GM12878 (cell line): ENCODE data around the gene PDZK1IP1.

Experiments
- ASH2L ChIP-seq: fragments of 300-600, 200-600 bp; sonication (generic); IDR thresholded peaks from 2 replicates; pipeline ENCODE4 v1.6.1; 2017; ENCODE audit warnings: low read depth, mild to moderate bottlenecking, borderline replicate concordance
- CTCF ChIP-seq, 3 experiments: IDR thresholded peaks in 2 of 3; conservative IDR thresholded peaks in 1 of 3; 2 replicates each; pipeline ENCODE4 v1.5.1; 2011; ENCODE audit warnings: low read depth in 3 of 3, low read length in 3 of 3, mild to moderate bottlenecking in 3 of 3, control low read depth in 2 of 3, moderate library complexity in 2 of 3, inconsistent platforms in 1 of 3, mixed read lengths in 1 of 3; ENCODE audit not compliant: control insufficient read depth in 2 of 3, insufficient read depth in 1 of 3; ENCODE audit errors: extremely low read depth in 1 of 3

- TF ChIP-seq CTCF (IDR thresholded peaks at IDR 0.05 in 2 of 3, conservative IDR thresholded peaks at IDR 0.05 in 1 of 3; ENCODE audit: control insufficient read depth in 2 of 3, extremely low read depth in 1 of 3, insufficient read depth in 1 of 3, low read depth in 3 of 3, low read length in 3 of 3) (no peak), ASH2L (no peak)
Observed at GRCh38 chr1:47216278-47217059, 26.6 kb upstream of the PDZK1IP1 start.
